SH-SY5Y (cell line): ENCODE measurements around the gene UST.

ENCODE experiments used
- GATA2 ChIP-seq: IDR thresholded peaks from 2 replicates; pipeline ENCODE4 v1.6.1; 2011; ENCODE audit warnings: mild to moderate bottlenecking, low read depth, low read length
- GATA3 ChIP-seq: IDR thresholded peaks from 2 replicates; pipeline ENCODE4 v1.6.1; 2011; ENCODE audit warnings: low read depth, mild to moderate bottlenecking, low read length, moderate library complexity

- TF ChIP-seq GATA2 (no peak), GATA3 (no peak)
Observed at GRCh38 chr6:148760568-148761526, 14.0 kb downstream of the UST start.
